HG02798 (cell line): ENCODE measurements around the gene TNFAIP2.
"Not testable (repeated sequence)": the region's sequence is repeated elsewhere in the genome, so short reads cannot be mapped to it uniquely, and the experiment has no call there.

Experiments
- ATAC-seq: cut with Tn5 transposase; IDR thresholded peaks from one replicate; pipeline ENCODE4 v1.9.1; 2021; ENCODE audit warnings: mild to moderate bottlenecking; ENCODE audit not compliant: unreplicated experiment, poor library complexity

Gene TNFAIP2

GRCh38 chr14:103118663-103119404, 4.4 kb upstream of the TNFAIP2 start:
- ATAC-seq: no peak

GRCh38 chr14:103119527-103119926, 3.7 kb upstream of the TNFAIP2 start:
- not testable (repeated sequence) for ATAC-seq

GRCh38 chr14:103121121-103121845, 2.0 kb upstream of the TNFAIP2 start:
- no peak for ATAC-seq

GRCh38 chr14:103121846-103122584, 1.2 kb upstream of the TNFAIP2 start:
- no peak for ATAC-seq

- ATAC-seq: no peak
Observed at GRCh38 chr14:103122585-103122946, 695 bp upstream of the TNFAIP2 start.

GRCh38 chr14:103123634-103124500, 606 bp downstream of the TNFAIP2 start:
- no peak for ATAC-seq

- no peak for ATAC-seq
Observed at GRCh38 chr14:103124501-103125001, 1.3 kb downstream of the TNFAIP2 start.

- ATAC-seq: no peak
Observed at GRCh38 chr14:103125098-103126070, 2.1 kb downstream of the TNFAIP2 start.

GRCh38 chr14:103126088-103126872, 3.0 kb downstream of the TNFAIP2 start:
- ATAC-seq: no peak

GRCh38 chr14:103126873-103127304, 3.6 kb downstream of the TNFAIP2 start:
- no peak for ATAC-seq

- ATAC-seq: no peak
Observed at GRCh38 chr14:103127356-103127755, 4.1 kb downstream of the TNFAIP2 start.

- no peak for ATAC-seq
Observed at GRCh38 chr14:103127861-103128598, 4.8 kb downstream of the TNFAIP2 start.

- ATAC-seq: no peak
Observed at GRCh38 chr14:103128631-103129300, 5.5 kb downstream of the TNFAIP2 start.

- no peak for ATAC-seq
Observed at GRCh38 chr14:103129301-103130016, 6.2 kb downstream of the TNFAIP2 start.

- ATAC-seq: no peak
Observed at GRCh38 chr14:103130017-103130764, 6.9 kb downstream of the TNFAIP2 start.

- ATAC-seq: no peak
Observed at GRCh38 chr14:103130965-103131364, 7.7 kb downstream of the TNFAIP2 start.
